ENCODE measurements around the gene USF3.

Gene USF3

DNA sequence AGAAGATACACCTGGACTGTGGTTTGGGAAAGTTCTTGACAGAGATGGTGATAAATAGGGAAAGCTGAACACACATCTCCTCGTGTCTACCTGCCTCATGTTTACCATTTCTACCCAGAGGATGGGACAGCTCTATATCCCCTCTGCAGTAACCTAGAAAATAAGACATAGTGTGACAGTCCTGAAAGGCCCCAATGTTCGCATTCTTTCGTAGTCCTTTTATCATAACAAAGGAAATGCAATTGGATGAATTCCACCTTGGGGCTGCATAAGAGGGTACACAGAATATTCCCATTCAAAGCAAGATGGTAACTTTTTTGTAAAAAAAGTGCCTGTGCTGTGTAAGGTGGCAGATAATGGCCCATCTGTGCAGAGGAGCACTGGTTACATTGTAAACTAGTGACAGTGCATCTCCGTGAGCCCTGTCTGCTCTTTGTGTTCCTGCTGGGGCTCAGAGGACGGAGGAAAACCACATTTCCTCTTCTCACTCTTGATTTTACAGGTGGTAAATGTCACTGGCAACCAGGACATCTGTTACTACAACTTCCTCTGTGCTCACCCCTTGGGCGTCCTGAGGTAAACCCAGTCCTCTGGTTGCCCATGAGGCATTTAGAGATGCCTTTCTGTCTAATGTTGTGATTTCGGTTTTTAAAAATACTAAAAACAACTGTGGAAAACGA is 89.8 kb downstream of the USF3 start:
- no peak for DNase-seq

DNA sequence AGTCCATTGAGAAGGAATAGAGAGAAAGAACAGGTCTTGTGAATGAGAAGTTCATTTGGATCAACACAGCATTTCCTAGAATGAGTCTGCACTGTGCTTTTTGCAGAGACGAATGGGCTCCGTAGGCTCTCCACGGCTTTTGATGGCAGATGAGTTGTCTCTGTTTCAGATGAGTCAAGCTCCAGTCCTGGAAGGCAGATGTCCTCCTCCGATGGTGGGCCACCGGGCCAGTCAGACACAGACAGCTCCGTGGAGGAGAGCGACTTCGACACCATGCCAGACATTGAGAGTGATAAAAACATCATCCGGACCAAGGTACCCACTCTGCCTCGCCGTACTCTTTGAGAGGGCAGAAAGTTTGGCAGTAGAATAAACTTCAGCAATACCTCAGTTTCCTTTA is 93.6 kb downstream of the USF3 start:
- DNase-seq, result no peak

DNA sequence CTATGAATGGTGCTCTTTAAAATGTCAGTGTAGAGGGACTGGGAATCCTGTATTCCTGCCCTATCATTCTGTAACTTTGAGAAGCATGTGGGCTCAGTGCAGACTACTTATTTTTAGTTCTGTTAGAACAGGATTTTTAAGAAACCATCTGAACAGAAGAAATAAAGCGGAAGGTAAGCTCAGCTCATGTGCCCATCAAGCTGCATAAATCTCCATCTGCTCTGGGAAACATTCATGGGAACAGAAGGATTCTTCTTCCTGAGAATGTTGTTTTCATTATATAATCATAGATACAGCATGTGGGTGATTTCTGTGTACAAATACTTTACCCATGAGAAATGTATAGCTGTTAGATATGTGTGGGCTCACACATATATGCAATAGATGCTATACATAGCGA is 94.2 kb downstream of the USF3 start:
- DNase-seq, result no peak

DNA sequence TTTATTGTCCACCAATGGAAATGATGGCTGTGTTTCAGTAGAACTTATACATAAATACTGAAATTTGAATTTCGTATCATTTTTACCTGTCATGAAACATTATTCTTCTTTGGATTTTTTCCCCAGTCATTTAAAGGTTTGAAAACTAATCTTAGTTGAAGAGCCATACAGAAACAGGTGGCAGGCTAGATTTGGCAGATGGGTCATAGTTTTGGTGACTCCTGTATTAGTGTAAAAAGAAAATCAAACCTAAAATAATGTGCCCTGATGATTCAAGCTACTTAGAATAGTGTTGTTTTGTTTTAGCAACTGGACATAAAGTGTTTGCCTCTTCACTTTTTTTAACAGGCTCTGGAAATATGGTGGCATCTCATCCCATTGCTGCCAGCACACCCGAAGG is 95.2 kb downstream of the USF3 start:
- DNase-seq, result no peak

DNA sequence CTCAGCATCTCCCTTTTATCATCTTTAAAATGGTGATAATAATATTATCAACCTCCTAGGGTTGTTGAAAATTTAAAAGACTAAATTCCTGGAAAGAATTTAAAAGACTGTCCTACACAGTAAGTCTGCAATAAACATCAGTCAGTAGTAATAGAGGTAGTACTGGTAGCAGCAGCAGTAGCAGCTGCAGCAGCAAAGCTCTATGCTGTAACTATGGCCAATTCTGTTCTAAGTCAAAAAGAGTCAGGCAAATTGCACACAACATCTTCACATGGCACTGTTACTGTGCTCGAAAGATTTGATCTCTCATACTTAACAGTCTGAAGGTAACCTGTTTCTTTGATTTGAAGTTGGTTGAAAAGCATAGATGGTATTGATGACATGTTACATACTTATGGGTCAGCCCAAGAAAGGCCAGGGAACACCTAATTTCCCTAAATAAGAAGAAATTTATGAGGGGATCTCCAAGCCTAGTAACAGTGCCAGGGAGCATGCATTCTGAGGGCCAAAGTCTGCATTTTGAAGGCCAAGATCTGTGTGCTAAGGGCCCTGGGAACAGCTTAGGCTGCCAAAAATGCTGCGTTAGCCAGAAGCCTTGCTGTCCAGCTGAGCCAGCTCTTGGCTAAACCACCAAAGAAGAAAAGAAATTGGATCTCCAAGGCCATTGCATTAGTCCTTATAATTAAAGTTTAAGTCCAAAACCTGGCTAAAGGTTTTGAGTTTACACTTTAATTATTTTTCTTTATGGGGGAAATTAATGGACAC is 95.8 kb downstream of the USF3 start:
- DNase-seq, result no peak
